ENCODE measurements around the gene FCER1G. TPM values are rescaled to one million over a fixed set of nuclear protein-coding genes. Genes with fewer than 3 reads are reported as not detected.
"Not testable (repeated sequence)": the region's sequence is repeated elsewhere in the genome, so short reads cannot be mapped to it uniquely, and the experiment has no call there.

FCER1G gene
- total RNA-seq, 1 experiment from 2014 or later, result 1.5 TPM

- Mint-ChIP-seq H3K27ac (ENCODE audit: unreplicated experiment) (no peak overlapping the region), H3K4me1 (ENCODE audit: low read depth, unreplicated experiment) (peaks cover 8% of the 10 kb centered on the region), H3K4me3 (ENCODE audit: unreplicated experiment) (no peak overlapping the region), H3K9me3 (ENCODE audit: unreplicated experiment) (peaks cover 11% of the 10 kb centered on the region), H3K27me3 (ENCODE audit: insufficient read depth, unreplicated experiment) (no peaks in the 10 kb centered on the region), H3K36me3 (ENCODE audit: insufficient read depth, unreplicated experiment) (no peaks in the 10 kb centered on the region)
- DNase-seq, result no peak
- no peaks in the 10 kb centered on the region for H3K27me3 ChIP-seq (replicated peaks; ENCODE audit: control insufficient read depth, insufficient read depth, low read length)
- no peak overlapping the region for H3K4me3 ChIP-seq (ENCODE audit: low read depth, low read length)
- TF ChIP-seq CTCF (IDR thresholded peaks at IDR 0.05; ENCODE audit: insufficient read depth in 1 of 2, low read depth in 1 of 2, low read length in 1 of 2, severe bottlenecking in 1 of 2, unreplicated experiment in 1 of 2), result no peak
- CTCF ChIA-PET, result no interaction called here
- H3K4me1 ChIP-seq, result no peaks in the 10 kb centered on the region
- peaks cover 2% of the 10 kb centered on the region for H3K9me3 ChIP-seq
- H3K36me3 ChIP-seq (ENCODE audit: control insufficient read depth, insufficient read depth, low read length), result no peaks in the 10 kb centered on the region
- intact Hi-C loops (cut with micrococcal nuclease; ENCODE audit: unreplicated experiment), result no loop called here
- POLR2A ChIA-PET, result no interaction called here
- no TSS peak for BruUV-seq (replicated peaks)
These were observed 36.5 kb downstream of the FCER1G start for GRCh38 chr1:161251579-161251978.

GRCh38 chr1:161255302-161255701 lies 40.2 kb downstream of the FCER1G start:
- not testable (repeated sequence) for H3K27me3 ChIP-seq (replicated peaks; ENCODE audit: control insufficient read depth, insufficient read depth, low read length)

GRCh38 chr1:161255955-161256520 lies 40.9 kb downstream of the FCER1G start:
- CTCF ChIA-PET, result interaction anchor here (1.0 kb wide), 1 partner anchor 29 kb away, joined by 3 read pairs; no protein-coding TSS in a partner anchor
- intact Hi-C loops (cut with micrococcal nuclease; ENCODE audit: unreplicated experiment); H3K4me3 ChIP-seq (ENCODE audit: low read depth, low read length): not testable (repeated sequence)

More at GRCh38 chr1:161255302-161255701, 40.2 kb downstream of the FCER1G start:
- H3K4me1 Mint-ChIP-seq (ENCODE audit: low read depth, unreplicated experiment); DNase-seq; H3K4me3 ChIP-seq (ENCODE audit: low read depth, low read length); POLR2A ChIA-PET; H3K36me3 Mint-ChIP-seq (ENCODE audit: insufficient read depth, unreplicated experiment); H3K4me3 Mint-ChIP-seq (ENCODE audit: unreplicated experiment); intact Hi-C loops (cut with micrococcal nuclease; ENCODE audit: unreplicated experiment); H3K27ac Mint-ChIP-seq (ENCODE audit: unreplicated experiment); BruUV-seq (replicated peaks); H3K36me3 ChIP-seq (ENCODE audit: control insufficient read depth, insufficient read depth, low read length); H3K27me3 Mint-ChIP-seq (ENCODE audit: insufficient read depth, unreplicated experiment); CTCF ChIA-PET; H3K4me1 ChIP-seq: not testable (repeated sequence)
- peaks cover 14% of the 10 kb centered on the region for H3K9me3 ChIP-seq
- peaks cover 22% of the 10 kb centered on the region for H3K9me3 Mint-ChIP-seq (ENCODE audit: unreplicated experiment)

GRCh38 chr1:161257109-161257508 lies 42.0 kb downstream of the FCER1G start:
- CTCF ChIA-PET; H3K4me3 Mint-ChIP-seq (ENCODE audit: unreplicated experiment); H3K36me3 ChIP-seq (ENCODE audit: control insufficient read depth, insufficient read depth, low read length); H3K27me3 ChIP-seq (replicated peaks; ENCODE audit: control insufficient read depth, insufficient read depth, low read length); H3K27me3 Mint-ChIP-seq (ENCODE audit: insufficient read depth, unreplicated experiment); intact Hi-C loops (cut with micrococcal nuclease; ENCODE audit: unreplicated experiment); H3K4me3 ChIP-seq (ENCODE audit: low read depth, low read length); POLR2A ChIA-PET; DNase-seq; BruUV-seq (replicated peaks); H3K27ac Mint-ChIP-seq (ENCODE audit: unreplicated experiment): not testable (repeated sequence)
- Mint-ChIP-seq H3K4me1 (ENCODE audit: low read depth, unreplicated experiment) (peaks cover 24% of the 10 kb centered on the region), H3K9me3 (ENCODE audit: unreplicated experiment) (peaks cover 22% of the 10 kb centered on the region), H3K36me3 (ENCODE audit: insufficient read depth, unreplicated experiment) (peaks cover 12% of the 10 kb centered on the region)
- Histone ChIP-seq H3K9me3 (peaks cover 14% of the 10 kb centered on the region), H3K4me1 (peaks cover 13% of the 10 kb centered on the region; the same call in 1 of the 2 replicates)

More at GRCh38 chr1:161255955-161256520, 40.9 kb downstream of the FCER1G start:
- H3K4me1 Mint-ChIP-seq (ENCODE audit: low read depth, unreplicated experiment), result peaks cover 16% of the 10 kb centered on the region
- H3K27me3 Mint-ChIP-seq (ENCODE audit: insufficient read depth, unreplicated experiment); H3K4me3 Mint-ChIP-seq (ENCODE audit: unreplicated experiment); DNase-seq; H3K36me3 ChIP-seq (ENCODE audit: control insufficient read depth, insufficient read depth, low read length); H3K27me3 ChIP-seq (replicated peaks; ENCODE audit: control insufficient read depth, insufficient read depth, low read length); H3K27ac Mint-ChIP-seq (ENCODE audit: unreplicated experiment); H3K4me1 ChIP-seq; BruUV-seq (replicated peaks); POLR2A ChIA-PET: not testable (repeated sequence)
- H3K9me3 ChIP-seq, result peaks cover 14% of the 10 kb centered on the region
- peaks cover 22% of the 10 kb centered on the region for H3K9me3 Mint-ChIP-seq (ENCODE audit: unreplicated experiment)
- peaks cover 12% of the 10 kb centered on the region for H3K36me3 Mint-ChIP-seq (ENCODE audit: insufficient read depth, unreplicated experiment)

All from Caco-2 (cell line).